Kidney (tissue), 14 donors: ENCODE results near the gene LHPP. TPM values are rescaled to one million over a fixed set of nuclear protein-coding genes. Genes with fewer than 3 reads are reported as not detected.

ENCODE experiments used
- DNase-seq, 5 donors: peaks; one replicate each; pipeline ENCODE4 v3.0.0-alpha.2; 2013 to 2020
- FAIRE-seq: peaks from 2 replicates; lab custom pipeline; 2012; peaks lifted over from hg19 to GRCh38; lab: Jason Lieb, UNC
- H3K27ac ChIP-seq, 2 donors: one replicate each; pipeline ENCODE4 v1.7.0; 2013; ENCODE audit warnings: low read depth in 2 of 2, low read length in 2 of 2, inconsistent platforms in 1 of 2
- H3K27me3 ChIP-seq: one replicate; pipeline ENCODE4 v1.7.1; 2013; ENCODE audit warnings: low read length, inconsistent platforms; ENCODE audit not compliant: control insufficient read depth, insufficient read depth
- H3K36me3 ChIP-seq, 3 donors: one replicate each; pipeline versions ENCODE4 v1.7.0 to v1.7.1; 2013; ENCODE audit warnings: low read length in 3 of 3, control low read depth in 1 of 3, inconsistent platforms in 1 of 3; ENCODE audit not compliant: insufficient read depth in 3 of 3, control insufficient read depth in 2 of 3
- H3K4me1 ChIP-seq, 3 donors: one replicate each; pipeline versions ENCODE4 v1.7.0 to v1.7.1; 2013; ENCODE audit warnings: low read length in 3 of 3, inconsistent platforms in 1 of 3, low read depth in 1 of 3; ENCODE audit not compliant: control insufficient read depth in 2 of 3, insufficient read depth in 2 of 3
- H3K4me3 ChIP-seq, 3 donors: one replicate each; pipeline versions ENCODE4 v1.7.0 to v1.8.1; 2013; ENCODE audit warnings: low read length in 3 of 3, control low read depth in 1 of 3, inconsistent platforms in 1 of 3
- H3K9ac ChIP-seq, 3 donors: one replicate each; pipeline versions ENCODE4 v1.7.0 to v1.7.1; 2013; ENCODE audit warnings: low read length in 3 of 3, control low read depth in 1 of 3, inconsistent platforms in 1 of 3
- H3K9me3 ChIP-seq, 3 donors: one replicate each; pipeline versions ENCODE4 v1.7.0 to v1.7.1; 2013; ENCODE audit warnings: low read length in 3 of 3, control low read depth in 1 of 3, inconsistent platforms in 1 of 3; ENCODE audit not compliant: control insufficient read depth in 2 of 3, insufficient read depth in 1 of 3
- intact Hi-C: fragments of 100-400 bp; cut with DNase I; formaldehyde crosslinking; loops from one replicate; pipeline ENCODE4 v1.11.1; 2022
- polyA plus RNA-seq: library from polyadenylated mRNA; stranded (reverse); fragments of 350-450 nt; fragmentation: Illumina TruSeq; extraction: RNeasy Lipid Tissue Mini Kit (QIAGEN cat#74804); gene quantifications from one replicate; pipeline ENCODE4 v1.2.3, GENCODE V29; 2014; ENCODE audit warnings: low read depth, low replicate concordance; ENCODE audit not compliant: insufficient read depth
- total RNA-seq: library from RNA; stranded (reverse); fragmentation: NEBNext Ultra II Directional; extraction: Animal tissue kit (Norgen Biotek cat#: 25700); gene quantifications from one replicate; pipeline ENCODE4 v1.2.1, GENCODE V29; 2021
- TF ChIP-seq, protein P1 (sequence below): IDR thresholded peaks from 3 replicates; pipeline ENCODE4 v1.5.1; 2012; ENCODE audit warnings: mild to moderate bottlenecking, moderate library complexity, borderline replicate concordance; ENCODE audit not compliant: insufficient read depth; ENCODE audit errors: extremely low read depth
- donor health status: control.
- donor health status: control.
- donor health status: control.
- donor health status: control.
- donor health status: control.
- donor health status: DM: yes; HTN: yes; CAD: no.
- donor health status: Normal renal cell carcinoma (clear cell type).

Gene LHPP
- total and polyA plus RNA-seq, 2 donors from 2014 or later = 16.6 to 52.5 TPM

DNA sequence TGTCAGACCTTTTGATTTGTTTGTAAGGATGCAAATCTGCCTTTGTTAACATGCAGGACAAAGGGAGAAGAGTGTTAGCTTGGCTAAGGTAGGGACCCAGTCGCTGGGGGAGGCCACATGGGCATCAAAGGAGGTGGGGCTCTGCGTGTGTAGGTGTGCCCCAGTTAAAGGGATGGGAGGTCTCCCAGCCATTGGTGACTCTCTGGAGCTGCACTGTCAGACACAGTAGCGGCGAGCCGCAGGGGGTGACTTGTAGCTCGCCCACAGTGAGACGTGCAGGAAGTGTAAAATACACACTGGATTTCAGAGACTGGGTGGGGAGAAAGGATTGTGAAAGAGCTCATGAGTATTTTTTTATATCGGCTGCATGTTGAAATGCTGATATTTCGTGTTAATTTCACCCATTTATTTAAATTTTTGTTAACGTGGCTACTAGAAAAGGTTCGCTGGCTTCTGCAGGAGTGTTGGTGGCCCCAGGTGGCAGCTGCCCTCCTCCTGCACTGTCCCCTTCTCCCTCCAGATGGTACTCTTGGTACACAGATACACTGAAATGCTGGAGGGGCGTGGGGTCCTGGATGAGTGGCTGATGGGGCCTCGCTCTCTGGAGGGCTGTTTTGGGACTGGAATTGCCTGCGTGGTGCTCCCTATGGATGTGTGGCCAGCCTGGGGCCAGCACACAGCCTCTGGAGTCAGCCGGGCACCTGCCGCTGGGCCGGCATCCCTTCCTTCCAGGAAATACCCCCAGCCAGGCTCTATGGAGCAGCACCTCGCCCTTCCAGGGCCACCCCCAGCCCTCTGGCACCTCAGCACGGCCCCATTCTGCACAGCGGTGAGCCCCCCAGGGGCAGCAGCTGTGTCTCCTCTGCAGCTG lies 59.2 kb downstream of the LHPP start:
- no peaks in the 10 kb centered on the region for H3K27me3 ChIP-seq
- H3K4me3 ChIP-seq = no peak overlapping the region
- H3K27ac ChIP-seq = no peak overlapping the region
- intact Hi-C loops = no loop called here
- H3K36me3 ChIP-seq = peaks cover 0 to 3% (median 0%) of the 10 kb centered on the region in 3 donors
- FAIRE-seq (no peak), DNase-seq (peak in 1 of 5 donors; percentile 53)
- H3K4me1 ChIP-seq = peaks cover 0 to 8% (median 7%) of the 10 kb centered on the region in 3 donors
- no peak overlapping the region for H3K9ac ChIP-seq
- TF ChIP-seq, protein P1, sequence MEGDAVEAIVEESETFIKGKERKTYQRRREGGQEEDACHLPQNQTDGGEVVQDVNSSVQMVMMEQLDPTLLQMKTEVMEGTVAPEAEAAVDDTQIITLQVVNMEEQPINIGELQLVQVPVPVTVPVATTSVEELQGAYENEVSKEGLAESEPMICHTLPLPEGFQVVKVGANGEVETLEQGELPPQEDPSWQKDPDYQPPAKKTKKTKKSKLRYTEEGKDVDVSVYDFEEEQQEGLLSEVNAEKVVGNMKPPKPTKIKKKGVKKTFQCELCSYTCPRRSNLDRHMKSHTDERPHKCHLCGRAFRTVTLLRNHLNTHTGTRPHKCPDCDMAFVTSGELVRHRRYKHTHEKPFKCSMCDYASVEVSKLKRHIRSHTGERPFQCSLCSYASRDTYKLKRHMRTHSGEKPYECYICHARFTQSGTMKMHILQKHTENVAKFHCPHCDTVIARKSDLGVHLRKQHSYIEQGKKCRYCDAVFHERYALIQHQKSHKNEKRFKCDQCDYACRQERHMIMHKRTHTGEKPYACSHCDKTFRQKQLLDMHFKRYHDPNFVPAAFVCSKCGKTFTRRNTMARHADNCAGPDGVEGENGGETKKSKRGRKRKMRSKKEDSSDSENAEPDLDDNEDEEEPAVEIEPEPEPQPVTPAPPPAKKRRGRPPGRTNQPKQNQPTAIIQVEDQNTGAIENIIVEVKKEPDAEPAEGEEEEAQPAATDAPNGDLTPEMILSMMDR = no peak
- H3K9me3 ChIP-seq = no peaks in the 10 kb centered on the region

DNA sequence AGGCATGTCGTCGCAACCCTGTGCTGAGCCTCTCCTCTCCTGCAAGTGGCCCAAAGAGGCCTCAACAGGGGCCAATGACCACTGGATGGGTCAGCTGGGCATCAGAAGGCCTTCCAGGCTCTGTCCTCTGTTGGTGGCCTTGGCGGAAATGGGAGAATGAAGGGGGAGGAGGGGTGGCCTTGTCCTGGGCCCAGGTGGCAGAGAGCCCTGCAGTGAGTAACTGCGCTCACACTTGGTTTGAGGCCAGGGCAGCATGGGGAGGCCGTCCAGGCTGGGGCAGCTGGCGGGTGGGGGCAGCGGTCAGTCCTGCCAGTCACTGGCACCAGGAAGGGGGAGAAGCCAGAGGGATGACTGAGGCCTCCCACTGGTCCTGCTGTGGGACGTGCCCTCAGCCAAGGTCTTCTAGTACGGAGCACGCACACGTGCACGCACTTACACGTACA lies 59.8 kb downstream of the LHPP start:
- H3K36me3 ChIP-seq = peaks cover 0 to 3% (median 0%) of the 10 kb centered on the region in 3 donors
- H3K4me3 ChIP-seq = no peak overlapping the region
- TF ChIP-seq, protein P1 = no peak
- intact Hi-C loops = no loop called here
- DNase-seq = peak in 2 of 5 donors; percentile 24 to 55
- H3K27ac ChIP-seq = no peak overlapping the region
- no peak overlapping the region for H3K9ac ChIP-seq
- no peaks in the 10 kb centered on the region for H3K27me3 ChIP-seq
- no peaks in the 10 kb centered on the region for H3K9me3 ChIP-seq
- peaks cover 0 to 8% (median 7%) of the 10 kb centered on the region in 3 donors for H3K4me1 ChIP-seq
- FAIRE-seq = no peak

DNA sequence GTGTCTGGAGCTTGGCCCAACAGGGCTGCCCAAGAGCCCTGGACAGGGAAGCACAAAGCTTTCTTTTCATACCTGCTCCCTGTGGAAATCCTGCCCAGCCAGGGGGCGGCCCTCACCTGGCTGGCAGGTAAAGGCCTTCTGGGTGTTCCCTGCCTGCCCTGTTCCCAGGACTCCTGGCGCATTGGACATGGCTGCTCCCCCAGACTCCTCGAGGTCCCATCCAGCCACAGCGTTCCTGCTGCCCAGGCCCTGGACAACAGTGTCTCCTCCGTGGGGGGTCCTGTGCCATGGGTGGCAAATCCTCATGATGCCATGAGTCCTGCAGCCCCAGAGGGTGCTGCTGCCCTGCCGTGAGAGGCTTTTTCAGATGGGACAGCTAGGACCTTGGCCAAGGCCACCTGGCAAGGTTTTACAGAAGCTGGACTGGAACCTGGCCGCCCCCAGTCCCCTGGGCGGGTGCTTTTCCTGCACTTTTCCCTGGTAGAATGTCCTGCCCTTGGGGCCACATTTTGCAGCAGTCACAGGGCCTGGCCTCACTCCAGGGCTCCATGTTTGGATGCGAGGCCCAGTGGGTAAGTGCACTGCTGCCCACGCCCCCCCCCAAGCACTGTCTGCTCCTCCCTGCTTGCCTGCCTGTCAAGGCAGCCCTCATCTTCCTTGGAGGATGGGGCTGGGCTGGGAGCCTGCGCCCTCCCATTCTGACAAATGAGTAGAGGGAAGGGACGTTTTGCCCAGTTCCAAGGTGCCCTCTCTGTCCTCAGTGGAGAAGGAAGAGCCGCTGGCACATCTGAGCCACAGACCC lies 60.7 kb downstream of the LHPP start:
- FAIRE-seq (no peak), DNase-seq (peak in 1 of 5 donors; percentile 65)
- Histone ChIP-seq H3K4me1 (peaks cover 0 to 8% (median 7%) of the 10 kb centered on the region in 3 donors), H3K4me3 (no peak overlapping the region), H3K9me3 (no peaks in the 10 kb centered on the region), H3K27ac (no peak overlapping the region), H3K9ac (no peak overlapping the region), H3K36me3 (peaks cover 0 to 3% (median 0%) of the 10 kb centered on the region in 3 donors), H3K27me3 (no peaks in the 10 kb centered on the region)
- TF ChIP-seq, protein P1 = no peak
- intact Hi-C loops = no loop called here
